HG02981 (cell line): ENCODE results near the gene LIFR.
A peak's percentile ranks its signal among the peaks of the same experiment; 100 is the strongest.
"Not testable (repeated sequence)": the region's sequence is repeated elsewhere in the genome, so short reads cannot be mapped to it uniquely, and the experiment has no call there.

Experiments used
- ATAC-seq: cut with Tn5 transposase; IDR thresholded peaks from one replicate; pipeline ENCODE4 v1.9.1; 2021; ENCODE audit warnings: mild to moderate bottlenecking, moderate library complexity; ENCODE audit not compliant: unreplicated experiment

Gene LIFR

DNA sequence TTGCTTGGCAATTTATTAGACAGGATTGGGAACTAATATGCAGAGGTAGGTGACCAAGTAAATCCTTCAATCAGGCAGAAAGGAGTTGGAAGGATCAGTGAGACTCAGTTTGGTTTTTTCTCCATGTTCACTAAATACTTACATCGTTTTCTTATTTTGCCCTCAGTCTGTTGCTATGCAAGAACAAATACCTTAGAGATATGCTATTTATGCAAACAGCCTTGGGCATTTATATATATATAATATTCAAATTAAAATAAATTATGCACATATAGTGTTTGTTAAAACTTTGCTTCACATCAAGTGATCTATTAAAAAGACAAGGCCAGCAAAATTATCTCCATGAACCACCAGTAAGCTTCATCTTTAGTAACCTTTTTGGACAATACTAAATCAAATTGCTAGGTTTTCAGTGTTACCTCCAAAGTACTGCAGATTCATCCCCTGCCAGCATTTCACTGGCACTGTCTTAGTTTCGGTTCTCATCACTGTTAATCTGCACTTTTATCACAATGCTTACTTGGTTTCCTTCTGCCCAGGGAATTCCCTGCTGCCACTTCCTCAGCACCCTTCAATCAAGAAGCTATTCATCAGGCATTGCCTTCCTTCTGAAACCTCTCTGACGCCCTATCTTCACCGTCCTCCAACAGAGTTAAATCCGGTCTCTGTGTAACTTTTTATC is 26.0 kb upstream of the LIFR start:
- ATAC-seq = no peak

DNA sequence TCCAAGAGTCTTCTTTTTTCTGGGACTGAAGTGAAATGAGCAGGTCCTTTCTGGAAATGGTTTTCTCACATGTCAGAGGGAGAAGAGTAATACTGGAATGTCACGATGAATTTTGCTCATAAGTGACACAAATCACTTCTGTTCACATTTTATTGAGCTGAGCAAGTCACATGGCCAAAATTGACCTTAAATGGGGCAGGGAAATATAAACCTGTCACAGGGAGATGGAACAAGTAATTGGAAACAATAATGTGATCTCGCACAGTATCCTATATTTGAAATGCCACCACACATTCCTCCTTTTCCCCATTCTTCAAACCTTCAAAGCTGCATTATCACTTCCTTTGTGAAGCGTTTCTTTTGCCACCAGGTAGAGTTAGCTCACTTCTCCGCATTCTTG is 25.2 kb upstream of the LIFR start:
- no peak for ATAC-seq

DNA sequence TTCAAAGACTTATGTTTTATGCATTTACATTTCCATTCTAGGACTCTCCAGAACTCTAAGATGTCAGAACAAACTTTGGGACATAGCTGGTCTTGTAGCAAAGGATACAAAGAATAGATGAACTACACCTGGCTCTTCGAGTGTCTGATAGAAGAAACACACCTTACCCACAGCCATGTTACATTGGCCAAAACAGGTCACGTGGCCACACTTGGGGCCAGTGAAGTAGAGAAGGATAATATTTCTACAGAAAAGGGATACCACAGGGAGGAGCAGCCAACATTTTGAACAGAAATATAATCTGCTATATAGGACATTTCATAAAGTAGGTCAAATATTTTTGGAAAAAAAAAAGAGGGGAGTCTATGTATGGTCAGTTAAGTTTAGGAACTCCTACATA is 22.7 kb upstream of the LIFR start:
- ATAC-seq = no peak

DNA sequence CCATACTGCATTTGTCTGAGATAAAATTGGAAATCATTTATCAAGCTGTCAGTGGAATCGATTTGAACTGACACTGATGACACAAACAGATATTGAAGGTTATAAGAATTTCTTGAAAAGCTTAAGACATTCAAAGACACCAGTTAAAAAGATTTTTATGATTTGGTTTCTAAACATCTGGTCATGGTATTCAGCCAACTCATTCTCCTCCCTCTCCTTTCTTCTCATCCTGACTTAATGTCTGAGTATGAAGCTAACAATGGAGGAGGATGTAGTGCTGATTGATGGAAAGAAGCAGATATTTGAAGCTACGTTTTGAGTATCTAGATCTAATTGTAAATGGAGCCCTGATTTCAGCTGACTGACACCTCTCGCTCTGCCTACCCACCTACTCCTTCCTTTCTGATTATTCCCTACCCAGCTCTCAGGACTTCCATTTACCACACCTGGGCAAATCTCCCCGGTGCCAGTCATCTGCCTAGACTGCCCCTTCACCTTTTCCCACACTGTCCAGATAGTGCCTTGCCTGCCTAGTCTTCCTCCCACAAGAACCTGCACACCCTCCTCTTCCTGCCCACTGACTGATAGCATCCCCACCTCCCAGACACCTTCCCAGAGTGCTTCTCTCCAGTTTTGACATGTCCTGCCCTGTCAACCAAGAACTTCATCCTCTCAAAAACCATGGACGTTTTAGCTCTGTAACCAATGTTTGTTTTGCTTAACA is 20.7 kb upstream of the LIFR start:
- no peak for ATAC-seq

DNA sequence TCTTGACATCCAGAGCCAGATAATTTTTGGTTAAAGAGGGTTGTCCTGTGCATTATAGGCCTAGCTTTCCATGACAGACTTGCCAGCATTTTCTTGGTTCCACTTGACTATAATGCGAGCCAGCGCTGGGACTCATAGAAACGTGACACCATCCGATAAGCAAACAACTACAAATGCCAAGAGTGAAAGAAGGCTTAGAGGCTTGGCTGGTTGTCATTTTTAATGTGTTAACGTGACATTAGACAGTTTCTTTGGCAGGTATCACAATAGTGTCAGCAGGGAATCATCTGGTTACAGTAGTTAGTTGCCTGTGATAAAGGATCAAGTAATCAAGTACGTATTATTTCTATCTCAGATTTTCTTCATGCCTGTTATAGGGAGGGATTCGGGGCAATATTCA is 20.0 kb upstream of the LIFR start:
- no peak for ATAC-seq

DNA sequence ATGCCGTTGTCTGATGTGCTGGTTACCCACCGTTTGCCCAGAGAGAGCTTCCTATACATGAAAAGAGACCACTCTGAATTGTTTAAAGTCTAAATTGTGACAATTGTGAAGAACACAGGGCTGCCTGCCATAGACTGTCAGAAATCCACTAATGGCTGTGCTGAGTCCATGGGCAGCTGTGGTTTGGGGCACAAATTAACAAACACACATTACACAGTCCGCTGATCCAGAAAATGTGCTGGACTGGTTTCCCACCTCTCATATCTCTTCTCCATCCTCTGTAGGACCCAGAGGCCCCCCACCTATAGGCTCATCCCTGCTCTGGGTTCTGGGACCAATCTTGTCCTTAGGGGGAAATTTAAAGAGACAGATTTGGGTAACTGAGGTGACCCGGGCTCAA is 19.0 kb upstream of the LIFR start:
- no peak for ATAC-seq

DNA sequence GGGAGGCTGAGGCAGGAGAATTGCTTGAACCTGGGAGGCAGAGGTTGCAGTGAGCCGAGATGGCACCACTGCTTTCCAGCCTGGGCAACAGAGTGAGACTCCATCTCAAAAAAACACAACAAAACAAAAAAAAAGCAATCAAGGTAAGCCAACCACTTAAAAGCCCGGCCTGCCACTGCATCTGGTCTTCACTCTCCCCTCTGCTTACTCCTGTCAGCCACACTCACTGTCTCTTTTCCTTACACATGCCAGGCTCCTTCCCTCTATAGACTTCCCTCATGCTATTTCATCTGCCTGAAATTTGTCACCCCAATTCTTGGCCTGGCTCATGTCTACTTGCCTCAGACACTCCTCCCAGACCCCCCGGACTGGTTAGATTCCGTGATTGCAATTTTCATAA is 17.6 kb upstream of the LIFR start:
- no peak for ATAC-seq

DNA sequence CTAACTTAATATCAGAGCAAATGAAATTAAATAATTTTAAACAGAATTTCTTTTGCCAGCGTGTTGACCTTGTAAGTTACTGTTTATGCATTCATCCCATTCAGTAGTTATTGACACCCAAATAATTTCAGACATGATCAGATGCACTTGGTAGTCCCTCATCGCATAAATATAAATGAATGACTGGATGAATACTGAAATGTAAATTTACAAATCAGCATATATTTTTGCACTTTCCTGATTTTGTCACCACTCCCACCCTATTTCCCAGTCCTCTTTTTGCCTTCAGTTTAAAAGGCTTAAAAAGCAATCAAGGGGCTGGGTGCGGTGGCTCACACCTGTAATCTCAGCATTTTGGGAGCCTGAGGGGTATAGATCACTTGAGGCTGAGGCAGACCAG is 17.1 kb upstream of the LIFR start:
- ATAC-seq = no peak

DNA sequence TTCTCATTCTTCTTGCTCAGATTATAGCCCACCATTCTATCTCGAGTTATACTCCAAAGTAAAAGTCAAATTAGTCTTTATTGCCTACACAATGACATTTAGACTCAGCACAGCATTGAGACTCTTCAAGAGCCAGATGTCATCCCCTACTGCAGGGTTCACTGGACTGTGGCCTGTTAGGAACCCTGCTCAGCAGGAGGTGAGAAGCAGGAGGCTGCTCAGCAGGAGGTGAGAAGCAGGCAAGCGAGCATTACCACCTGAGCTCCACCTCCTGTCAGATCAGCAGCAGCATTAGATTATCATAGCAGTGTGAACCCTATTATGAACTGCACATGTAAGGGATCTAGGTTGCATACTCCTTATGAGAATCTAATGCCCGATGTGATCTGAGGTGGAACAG is 12.7 kb upstream of the LIFR start:
- ATAC-seq = no peak

DNA sequence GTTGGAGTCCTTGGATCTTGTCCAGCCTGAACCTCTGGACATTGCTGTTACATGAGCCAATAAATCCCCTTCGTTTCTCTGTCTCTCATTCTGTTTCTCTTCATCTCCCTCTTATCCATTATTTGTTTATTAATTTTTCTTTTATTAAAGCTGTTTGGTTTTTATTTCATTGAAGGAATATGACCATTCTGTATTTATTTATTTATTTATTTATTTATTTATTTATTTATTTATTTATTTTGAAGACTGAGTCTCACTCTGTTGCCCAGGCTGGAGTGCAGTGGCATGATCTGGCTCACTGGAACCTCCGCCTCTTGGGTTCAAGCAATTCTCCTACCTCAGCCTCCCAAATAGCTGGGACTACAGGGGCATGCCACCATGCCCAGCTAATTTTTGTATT is 10.9 kb upstream of the LIFR start:
- ATAC-seq = not testable (repeated sequence)

DNA sequence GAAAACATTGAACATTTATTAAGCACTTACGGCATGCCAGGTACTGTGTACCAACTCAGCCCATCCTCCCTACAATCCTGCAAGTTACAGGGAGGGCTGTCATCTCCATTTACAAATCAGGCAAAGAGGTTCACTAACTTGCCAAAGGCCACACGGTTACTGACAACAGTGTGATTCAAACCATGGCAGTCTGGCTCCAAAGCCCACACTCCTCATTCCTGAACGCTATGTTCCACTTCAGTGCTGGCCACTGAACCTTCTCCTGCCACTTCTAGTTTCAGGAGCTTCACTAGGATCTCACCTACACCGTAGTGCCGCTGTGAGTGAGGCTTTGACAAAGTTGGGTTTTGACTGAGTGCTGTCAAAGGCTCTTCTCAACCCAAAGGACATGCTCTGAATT is 7.2 kb upstream of the LIFR start:
- no peak for ATAC-seq

DNA sequence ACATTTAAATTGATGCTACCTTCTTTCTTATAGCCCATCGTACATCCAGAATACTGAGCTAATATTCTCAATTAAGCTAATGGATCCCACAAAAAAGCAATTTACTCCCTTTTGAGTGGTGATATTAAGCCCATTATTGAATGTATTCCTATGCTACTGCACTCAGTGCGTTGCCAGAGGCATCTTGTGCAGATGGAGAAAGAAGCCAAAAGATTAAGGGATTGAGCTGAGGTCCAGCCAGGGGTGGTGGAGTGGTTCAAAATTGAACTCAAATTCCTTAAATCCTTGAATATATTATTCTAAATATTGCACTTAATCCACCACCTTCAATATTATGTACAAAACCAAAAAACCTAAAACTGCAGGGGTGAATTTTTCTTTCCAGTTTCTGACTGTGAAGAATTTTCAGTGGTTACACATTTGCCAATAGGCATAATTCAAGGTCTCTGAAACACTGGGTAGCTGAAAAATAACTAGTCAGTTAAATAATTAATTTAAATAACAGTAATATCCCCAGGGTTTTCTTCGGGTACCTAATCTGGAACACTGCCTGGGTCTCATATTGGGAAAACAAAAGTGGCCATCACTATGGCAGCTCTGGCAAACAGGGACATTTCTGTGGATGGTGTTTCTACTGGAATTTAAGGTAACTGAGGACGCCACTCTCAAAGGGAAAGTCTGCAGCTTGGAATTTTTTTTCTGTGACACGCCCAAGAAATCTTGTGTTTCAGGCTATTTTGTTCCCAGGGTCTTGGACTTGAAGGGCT is 6.2 kb upstream of the LIFR start:
- ATAC-seq = no peak

DNA sequence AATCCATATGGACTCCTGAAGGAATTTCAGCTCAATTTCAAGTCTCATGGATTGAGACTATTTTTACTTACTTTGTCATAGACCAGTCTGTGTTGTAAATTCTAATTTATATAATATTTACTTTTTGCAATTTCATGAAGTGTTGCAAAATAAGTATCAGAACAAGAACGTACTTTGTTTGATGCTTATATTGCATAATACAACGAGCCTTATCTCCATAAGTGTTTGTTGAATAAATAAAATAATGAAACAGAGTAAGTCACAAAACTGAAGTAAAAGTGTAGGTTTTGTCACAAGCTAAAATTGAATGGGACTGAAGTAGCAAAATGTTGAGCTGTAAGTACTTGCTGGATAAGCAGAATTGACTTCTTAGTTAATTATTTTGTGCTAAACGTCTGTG is 3.0 kb upstream of the LIFR start:
- no peak for ATAC-seq

DNA sequence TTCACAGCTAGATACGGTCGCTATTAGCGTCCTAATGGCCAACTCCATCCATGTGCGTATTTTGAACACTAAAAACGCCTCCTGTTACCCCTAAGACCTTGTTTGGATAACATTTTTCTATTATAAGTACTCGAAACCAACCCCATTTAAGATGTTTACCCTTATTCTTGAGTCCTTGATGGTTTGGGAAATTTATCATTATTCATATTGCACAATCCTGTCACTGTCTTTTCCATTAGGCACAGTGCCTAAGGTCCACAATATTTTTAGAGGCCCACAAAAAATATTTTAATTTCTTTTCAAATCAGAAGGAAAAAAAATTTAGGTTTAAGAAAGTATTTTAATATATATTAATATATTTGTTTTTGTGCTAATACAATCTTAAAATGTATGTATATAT is 1.3 kb upstream of the LIFR start:
- no peak for ATAC-seq

DNA sequence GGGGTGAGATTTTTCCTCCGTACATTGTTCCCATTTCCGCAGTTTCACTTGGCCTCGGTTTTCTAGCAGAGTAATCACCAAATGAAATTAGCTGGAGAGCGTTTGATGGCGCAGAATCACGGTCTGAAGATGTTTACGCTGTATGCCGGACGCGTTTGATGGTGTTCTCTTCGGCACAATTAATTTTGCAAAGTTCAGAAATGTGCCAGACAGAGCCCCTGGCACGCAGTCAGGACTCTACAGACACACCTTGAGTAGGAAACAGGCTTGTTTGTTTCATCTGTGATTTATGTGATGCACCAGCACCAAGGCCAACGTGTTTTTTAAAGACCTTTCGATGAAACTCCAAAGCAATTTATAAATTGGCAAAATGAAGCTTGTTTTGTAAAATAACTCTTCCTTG is 863 bp upstream of the LIFR start:
- ATAC-seq = no peak

DNA sequence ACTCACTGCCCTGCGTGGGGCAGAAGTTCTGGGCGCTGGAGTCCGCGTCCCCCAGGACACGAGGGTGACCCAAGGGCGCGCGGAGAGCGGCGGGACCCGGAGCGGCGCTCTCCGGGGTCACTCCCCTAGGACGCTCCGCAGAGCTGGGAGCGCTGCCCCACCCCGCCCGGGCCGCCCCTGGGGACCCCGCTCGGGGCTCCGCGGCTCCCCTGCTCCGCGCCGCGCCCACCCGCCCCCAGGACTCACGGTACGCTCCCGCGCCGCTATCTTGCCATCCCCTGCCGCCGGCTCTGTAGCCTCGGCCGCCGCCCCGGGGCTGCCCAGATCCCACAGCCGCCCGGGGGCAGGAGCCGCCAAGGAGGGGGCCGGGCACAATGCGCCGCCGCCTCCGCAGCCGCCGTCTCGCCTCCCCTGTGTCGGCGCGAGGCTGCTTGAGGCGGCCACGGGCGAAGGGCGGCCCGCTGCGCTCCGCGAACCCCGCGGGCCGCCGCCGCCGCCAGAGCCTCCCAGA is 303 bp downstream of the LIFR start:
- peak; percentile 48 for ATAC-seq

DNA sequence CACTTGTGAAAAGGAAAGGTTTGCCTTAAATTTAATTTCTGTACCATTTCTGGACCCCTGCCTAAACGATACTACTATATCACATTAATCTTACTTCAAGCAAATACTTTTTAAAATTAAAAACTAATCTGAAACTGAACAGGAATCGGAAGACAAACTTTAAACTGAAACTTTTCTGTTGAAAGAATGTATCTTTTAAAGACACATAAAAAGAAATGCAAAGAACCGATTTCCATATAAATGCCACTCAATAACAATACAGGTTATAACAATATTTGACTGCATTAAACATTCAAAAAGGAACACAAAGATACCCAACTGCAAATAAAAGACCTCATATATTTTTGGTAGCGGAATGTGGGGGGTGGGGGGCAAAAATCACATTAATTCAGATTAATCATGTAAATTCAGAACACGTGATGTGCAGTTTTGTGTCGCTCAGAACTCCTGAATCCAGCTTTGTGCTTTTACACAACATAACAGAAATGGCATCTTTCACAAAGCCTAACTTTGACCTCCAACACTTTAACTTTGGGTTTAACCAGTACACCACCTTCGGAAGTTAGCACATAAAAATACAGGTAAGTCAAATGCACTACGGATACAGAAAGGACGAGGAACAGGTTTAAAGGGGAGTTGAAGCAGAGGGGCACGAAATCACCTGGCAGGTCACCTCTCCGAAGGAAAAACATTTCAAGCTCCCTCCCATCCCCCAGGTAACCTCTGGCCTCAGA is 925 bp downstream of the LIFR start:
- ATAC-seq = no peak

DNA sequence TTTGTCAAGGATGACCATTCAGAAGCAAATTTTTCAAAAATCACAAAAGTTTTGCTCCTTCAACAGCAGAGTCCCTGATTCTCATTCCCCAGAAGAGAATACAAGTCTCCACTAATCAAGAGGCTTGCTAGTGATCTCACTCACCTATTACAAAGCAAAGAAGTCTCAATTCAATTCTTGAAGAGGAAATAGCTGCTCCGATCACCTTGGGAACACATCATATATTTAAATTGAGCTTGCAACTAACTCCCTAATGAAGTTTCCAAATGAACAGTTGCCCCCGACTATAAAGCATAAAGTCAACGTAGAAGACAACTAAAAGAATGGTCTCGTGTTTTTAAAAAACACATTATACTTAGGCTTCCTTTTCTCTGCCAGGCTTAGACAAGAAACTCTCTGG is 1.6 kb downstream of the LIFR start:
- ATAC-seq = no peak

DNA sequence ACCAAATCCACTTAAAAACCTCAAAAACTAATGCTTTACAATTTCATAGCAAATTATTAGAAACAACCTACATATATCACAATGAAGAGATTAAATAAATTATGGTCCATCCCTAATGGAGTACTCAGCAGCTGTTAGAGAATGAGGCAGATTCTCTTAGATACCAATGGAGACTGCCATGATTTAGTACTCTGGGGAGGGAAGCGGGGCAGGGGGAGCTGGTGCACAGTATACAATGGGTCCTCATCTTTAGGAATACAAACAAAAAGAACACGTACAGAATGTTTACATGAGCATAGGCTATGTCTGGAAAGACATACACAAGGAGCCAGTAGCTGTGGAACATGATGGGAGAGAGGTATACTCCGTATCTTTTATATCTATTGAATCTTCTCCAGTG is 2.0 kb downstream of the LIFR start:
- no peak for ATAC-seq

DNA sequence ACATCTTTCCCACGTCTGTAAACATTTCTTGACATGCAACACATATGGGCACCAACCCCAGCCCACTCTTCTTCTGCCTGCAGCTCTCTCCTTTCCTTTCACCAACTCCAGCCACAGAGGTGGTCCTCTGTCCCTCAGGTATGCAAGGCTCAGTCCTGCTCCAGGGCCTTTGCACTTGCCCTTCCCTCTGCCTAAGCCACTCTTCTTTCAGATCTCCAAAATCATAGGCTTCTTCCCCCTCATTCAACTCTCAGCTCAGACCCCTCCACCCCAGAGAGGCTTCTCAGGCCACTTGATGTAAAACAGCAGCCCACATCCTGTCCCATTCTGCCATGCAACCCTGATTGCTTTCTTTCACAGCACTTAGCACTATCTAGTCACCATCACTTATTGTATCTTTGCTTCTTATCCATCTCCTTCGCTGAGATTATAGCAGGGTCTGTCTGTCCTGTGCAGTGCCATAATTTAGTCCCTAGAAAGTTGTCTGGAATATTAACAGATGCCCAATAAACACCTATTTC is 3.4 kb downstream of the LIFR start:
- ATAC-seq = no peak
